ENCODE measurements around the gene ST6GALNAC1. TPM values are rescaled to one million over a fixed set of nuclear protein-coding genes. Genes with fewer than 3 reads are reported as not detected.
A peak's percentile ranks its signal among the peaks of the same experiment; 100 is the strongest.

Gene ST6GALNAC1
- total RNA-seq, 2 donors from 2014 or later = 1.2 to 1.3 TPM

DNA sequence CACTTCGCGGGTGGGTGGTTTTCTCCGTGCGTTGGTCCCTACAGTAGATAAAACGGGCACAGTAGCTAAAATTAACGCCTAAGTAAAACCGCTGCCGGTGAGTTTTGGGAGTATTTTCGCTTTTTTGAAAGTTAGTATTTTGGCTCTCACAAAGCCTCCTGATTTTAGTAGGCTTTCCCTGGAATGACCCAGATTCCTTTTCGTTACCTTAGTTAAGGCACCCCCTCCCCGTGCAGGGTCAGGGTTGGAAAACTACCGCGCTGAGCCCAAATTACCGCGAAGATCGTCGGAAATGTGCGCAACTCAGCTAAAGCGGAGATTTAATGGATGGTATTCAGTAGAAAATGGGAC, 28.3 kb upstream of the ST6GALNAC1 start:
- H3K9me3 ChIP-seq = no peaks in the 10 kb centered on the region
- no peaks in the 10 kb centered on the region for H3K27me3 ChIP-seq (replicated peaks; ENCODE audit: insufficient read depth)
- peak overlapping the region; percentile 79 for H3K4me3 ChIP-seq
- no peak for ATAC-seq (ENCODE audit: insufficient number of reproducible peaks, low FRiP score, low read depth)
- no peaks in the 10 kb centered on the region for H3K36me3 ChIP-seq
- peak overlapping the region; percentile 74 to 78 for H3K27ac ChIP-seq
- DNase-seq (ENCODE audit: low spot score) = no peak
- peaks cover 0 to 8% of the 10 kb centered on the region in 2 donors for H3K4me1 ChIP-seq (ENCODE audit: control insufficient read depth in 1 of 2, low read depth in 2 of 2)
- TF ChIP-seq, protein P1, sequence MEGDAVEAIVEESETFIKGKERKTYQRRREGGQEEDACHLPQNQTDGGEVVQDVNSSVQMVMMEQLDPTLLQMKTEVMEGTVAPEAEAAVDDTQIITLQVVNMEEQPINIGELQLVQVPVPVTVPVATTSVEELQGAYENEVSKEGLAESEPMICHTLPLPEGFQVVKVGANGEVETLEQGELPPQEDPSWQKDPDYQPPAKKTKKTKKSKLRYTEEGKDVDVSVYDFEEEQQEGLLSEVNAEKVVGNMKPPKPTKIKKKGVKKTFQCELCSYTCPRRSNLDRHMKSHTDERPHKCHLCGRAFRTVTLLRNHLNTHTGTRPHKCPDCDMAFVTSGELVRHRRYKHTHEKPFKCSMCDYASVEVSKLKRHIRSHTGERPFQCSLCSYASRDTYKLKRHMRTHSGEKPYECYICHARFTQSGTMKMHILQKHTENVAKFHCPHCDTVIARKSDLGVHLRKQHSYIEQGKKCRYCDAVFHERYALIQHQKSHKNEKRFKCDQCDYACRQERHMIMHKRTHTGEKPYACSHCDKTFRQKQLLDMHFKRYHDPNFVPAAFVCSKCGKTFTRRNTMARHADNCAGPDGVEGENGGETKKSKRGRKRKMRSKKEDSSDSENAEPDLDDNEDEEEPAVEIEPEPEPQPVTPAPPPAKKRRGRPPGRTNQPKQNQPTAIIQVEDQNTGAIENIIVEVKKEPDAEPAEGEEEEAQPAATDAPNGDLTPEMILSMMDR (IDR thresholded peaks at IDR 0.05) = no peak

- peak overlapping the region; percentile 47 to 74 for H3K27ac ChIP-seq
- TF ChIP-seq, protein P1 (IDR thresholded peaks at IDR 0.05) = no peak
- H3K27me3 ChIP-seq (replicated peaks; ENCODE audit: insufficient read depth) = no peaks in the 10 kb centered on the region
- DNase-seq (ENCODE audit: low spot score) = peak; percentile 100
- peak overlapping the region; percentile 79 for H3K4me3 ChIP-seq
- H3K4me1 ChIP-seq (ENCODE audit: control insufficient read depth in 1 of 2, low read depth in 2 of 2) = peaks cover 0 to 8% of the 10 kb centered on the region in 2 donors
- peak; percentile 98 for ATAC-seq (ENCODE audit: insufficient number of reproducible peaks, low FRiP score, low read depth)
- no peaks in the 10 kb centered on the region for H3K9me3 ChIP-seq
- no peaks in the 10 kb centered on the region for H3K36me3 ChIP-seq
Observed at GRCh38 chr17:76671123-76671911, 27.8 kb upstream of the ST6GALNAC1 start.

GRCh38 chr17:76670718-76671122, 27.2 kb upstream of the ST6GALNAC1 start:
- Histone ChIP-seq H3K27me3 (replicated peaks; ENCODE audit: insufficient read depth) (no peaks in the 10 kb centered on the region), H3K4me1 (ENCODE audit: control insufficient read depth in 1 of 2, low read depth in 2 of 2) (peaks cover 0 to 8% of the 10 kb centered on the region in 2 donors), H3K36me3 (no peaks in the 10 kb centered on the region), H3K9me3 (no peaks in the 10 kb centered on the region), H3K27ac (no peak overlapping the region), H3K4me3 (no peak overlapping the region)
- ATAC-seq (ENCODE audit: insufficient number of reproducible peaks, low FRiP score, low read depth) = no peak
- TF ChIP-seq, protein P1 (IDR thresholded peaks at IDR 0.05) = no peak
- DNase-seq (ENCODE audit: low spot score) = no peak

DNA sequence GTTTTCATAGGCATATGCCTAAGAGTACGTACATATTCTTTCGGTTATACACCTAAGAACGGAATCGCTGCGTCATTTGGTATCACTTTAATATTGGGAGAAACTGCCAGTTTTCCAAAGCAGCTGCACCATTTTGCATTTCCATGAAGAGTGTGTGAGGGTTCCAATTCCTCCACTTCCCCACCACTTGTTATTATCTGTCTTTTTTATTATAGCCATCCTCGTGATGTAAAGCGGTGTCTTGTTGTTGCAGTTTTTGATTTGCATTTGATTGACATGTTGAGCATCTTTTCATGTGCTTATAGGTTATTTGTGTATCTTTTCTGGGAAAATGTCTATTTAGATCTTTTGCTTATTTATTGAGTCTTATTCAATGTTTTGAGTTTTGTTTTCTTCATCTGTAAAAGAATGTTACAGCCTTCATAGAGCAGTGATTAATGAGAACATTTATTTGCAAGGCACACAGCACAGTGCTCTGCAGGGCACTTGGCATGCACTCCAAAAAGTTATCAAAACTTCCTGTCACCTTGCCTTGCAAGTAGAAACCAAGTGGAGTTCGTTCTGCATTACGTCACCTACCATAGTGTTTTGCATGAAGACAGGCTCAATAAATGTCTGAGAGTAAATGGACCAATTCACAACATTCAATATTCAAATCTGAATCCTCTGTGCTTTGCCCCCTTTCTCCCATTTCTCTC, 26.6 kb upstream of the ST6GALNAC1 start:
- Histone ChIP-seq H3K4me1 (ENCODE audit: control insufficient read depth in 1 of 2, low read depth in 2 of 2) (peaks cover 0 to 8% of the 10 kb centered on the region in 2 donors), H3K9me3 (no peaks in the 10 kb centered on the region), H3K27ac (no peak overlapping the region), H3K36me3 (no peaks in the 10 kb centered on the region), H3K4me3 (no peak overlapping the region), H3K27me3 (replicated peaks; ENCODE audit: insufficient read depth) (no peaks in the 10 kb centered on the region)
- TF ChIP-seq, protein P1 (IDR thresholded peaks at IDR 0.05) = no peak
- DNase-seq (ENCODE audit: low spot score) (no peak), ATAC-seq (ENCODE audit: insufficient number of reproducible peaks, low FRiP score, low read depth) (no peak)

- Histone ChIP-seq H3K9me3 (no peaks in the 10 kb centered on the region), H3K4me3 (no peak overlapping the region), H3K4me1 (ENCODE audit: control insufficient read depth in 1 of 2, low read depth in 2 of 2) (peaks cover 0 to 8% of the 10 kb centered on the region in 2 donors), H3K36me3 (no peaks in the 10 kb centered on the region), H3K27ac (no peak overlapping the region), H3K27me3 (replicated peaks; ENCODE audit: insufficient read depth) (no peaks in the 10 kb centered on the region)
- DNase-seq (ENCODE audit: low spot score) (no peak), ATAC-seq (ENCODE audit: insufficient number of reproducible peaks, low FRiP score, low read depth) (no peak)
- TF ChIP-seq, protein P1 (IDR thresholded peaks at IDR 0.05) = no peak
Observed at GRCh38 chr17:76667786-76668453, 24.4 kb upstream of the ST6GALNAC1 start.

All from thoracic aorta (tissue), 2 donors.